ENCODE data around the gene PIANP.
A peak's percentile ranks its signal among the peaks of the same experiment; 100 is the strongest.
"Not testable (repeated sequence)": the region's sequence is repeated elsewhere in the genome, so short reads cannot be mapped to it uniquely, and the experiment has no call there.

The PIANP gene, protein sequence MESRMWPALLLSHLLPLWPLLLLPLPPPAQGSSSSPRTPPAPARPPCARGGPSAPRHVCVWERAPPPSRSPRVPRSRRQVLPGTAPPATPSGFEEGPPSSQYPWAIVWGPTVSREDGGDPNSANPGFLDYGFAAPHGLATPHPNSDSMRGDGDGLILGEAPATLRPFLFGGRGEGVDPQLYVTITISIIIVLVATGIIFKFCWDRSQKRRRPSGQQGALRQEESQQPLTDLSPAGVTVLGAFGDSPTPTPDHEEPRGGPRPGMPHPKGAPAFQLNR

DNA sequence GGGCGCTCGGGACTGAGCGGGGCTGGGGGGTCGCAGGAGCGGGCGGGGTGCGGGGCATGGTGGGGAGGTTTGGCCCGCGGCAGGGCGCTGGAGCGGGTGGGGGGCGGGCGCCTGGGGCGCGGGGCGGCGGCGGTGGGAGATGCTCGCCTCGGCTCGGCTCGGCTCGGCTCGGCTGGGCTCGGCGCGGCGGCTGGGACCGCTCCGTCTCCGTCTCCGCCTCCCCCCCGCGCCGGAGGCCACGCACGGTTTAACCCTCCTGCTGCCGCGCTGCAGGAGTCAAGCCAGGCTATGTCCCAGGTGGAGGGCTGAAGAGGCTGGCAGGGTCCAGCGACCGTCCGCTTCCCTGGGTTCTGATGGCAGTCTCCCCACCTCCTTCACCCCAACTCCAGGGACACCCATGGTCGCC is at the start of gene PIANP:
TSS of gene PIANP (minus strand) at position 170 of the 406 bp plus-strand sequence. CDS start 2,754 bp downstream, outside the sequence.
- Mint-ChIP-seq H3K4me3 (peak within 1 kb of the TSS; percentile 80 to 85), H3K27ac (peak within 1 kb of the TSS; percentile 62), H3K27me3 (peaks cover 45 to 56% of the 10 kb centered on the region in 2 donors), H3K9me3 (peaks cover 0 to 1% of the 10 kb centered on the region in 2 donors), H3K4me1 (peaks cover 45 to 51% of the 10 kb centered on the region in 2 donors), H3K36me3 (peaks cover 0 to 1% of the 10 kb centered on the region in 2 donors)
- ATAC-seq (replicated peaks) (peak in 1 of 2 donors; percentile 15), DNase-seq (no peak)

GRCh38 chr12:6748761-6749160 is 48.1 kb upstream of the PIANP start:
- no peak for ATAC-seq (replicated peaks)
- Mint-ChIP-seq H3K9me3 (peaks cover 0 to 5% of the 10 kb centered on the region in 2 donors), H3K36me3 (peaks cover 49 to 74% of the 10 kb centered on the region in 2 donors), H3K4me3 (no peak overlapping the region), H3K27me3 (no peaks in the 10 kb centered on the region), H3K27ac (no peak overlapping the region), H3K4me1 (peaks cover 40 to 54% of the 10 kb centered on the region in 2 donors)
- no peak for DNase-seq

- H3K27ac Mint-ChIP-seq, result peak overlapping the region; percentile 33
- peaks cover 38 to 62% of the 10 kb centered on the region in 2 donors for H3K4me1 Mint-ChIP-seq
- ATAC-seq (replicated peaks) (no peak), DNase-seq (no peak)
- no peaks in the 10 kb centered on the region for H3K27me3 Mint-ChIP-seq
- H3K36me3 Mint-ChIP-seq, result peaks cover 53 to 76% of the 10 kb centered on the region in 2 donors
- H3K9me3 Mint-ChIP-seq, result peaks cover 0 to 9% of the 10 kb centered on the region in 2 donors
- H3K4me3 Mint-ChIP-seq, result no peak overlapping the region
These were observed 46.6 kb upstream of the PIANP start for GRCh38 chr12:6747216-6747615.

DNA sequence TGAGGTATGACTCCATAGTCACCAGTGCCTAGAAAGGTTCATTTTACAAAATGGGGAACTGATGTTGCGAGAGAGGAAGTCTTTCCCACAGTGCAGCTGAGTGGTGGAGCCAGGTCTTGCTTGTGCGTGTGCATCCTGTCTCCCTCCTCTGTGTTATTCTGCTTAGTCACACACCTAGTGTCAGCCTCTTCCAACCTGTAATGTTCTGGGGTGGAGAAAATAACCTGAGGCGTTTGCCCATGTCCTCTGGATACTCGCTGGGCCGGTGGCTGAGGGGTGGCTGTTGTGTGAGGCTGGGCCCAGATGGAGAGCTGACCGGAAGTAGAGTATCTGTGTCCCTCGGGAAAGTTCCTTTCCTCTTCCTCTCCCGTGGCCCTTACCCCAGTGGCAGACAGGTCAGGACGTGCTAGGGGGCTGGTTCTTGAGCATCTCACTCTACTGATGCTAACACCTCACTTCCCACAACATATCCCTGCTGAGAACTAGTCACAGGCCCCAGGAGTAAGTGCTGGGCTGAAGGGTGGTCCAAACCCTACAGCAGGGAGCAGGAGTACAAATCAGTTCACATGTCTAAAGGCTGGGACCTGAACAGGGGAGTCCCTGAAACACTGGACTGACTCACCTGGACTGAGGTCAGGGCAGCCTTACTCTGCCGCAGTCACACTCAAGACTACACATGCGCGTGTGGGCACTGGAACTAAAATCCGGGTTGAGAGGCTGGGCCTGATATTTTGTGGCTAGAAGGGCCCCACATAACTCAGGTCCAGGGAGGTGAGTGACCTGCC is 45.3 kb upstream of the PIANP start:
- Mint-ChIP-seq H3K4me3 (peak overlapping the region; percentile 14 to 21), H3K27ac (peak overlapping the region; percentile 96), H3K36me3 (peaks cover 52 to 66% of the 10 kb centered on the region in 2 donors), H3K27me3 (no peaks in the 10 kb centered on the region), H3K9me3 (peaks cover 0 to 9% of the 10 kb centered on the region in 2 donors), H3K4me1 (peaks cover 34 to 55% of the 10 kb centered on the region in 2 donors)
- ATAC-seq (replicated peaks), result peak; percentile 96 to 98
- peak; percentile 53 for DNase-seq

DNA sequence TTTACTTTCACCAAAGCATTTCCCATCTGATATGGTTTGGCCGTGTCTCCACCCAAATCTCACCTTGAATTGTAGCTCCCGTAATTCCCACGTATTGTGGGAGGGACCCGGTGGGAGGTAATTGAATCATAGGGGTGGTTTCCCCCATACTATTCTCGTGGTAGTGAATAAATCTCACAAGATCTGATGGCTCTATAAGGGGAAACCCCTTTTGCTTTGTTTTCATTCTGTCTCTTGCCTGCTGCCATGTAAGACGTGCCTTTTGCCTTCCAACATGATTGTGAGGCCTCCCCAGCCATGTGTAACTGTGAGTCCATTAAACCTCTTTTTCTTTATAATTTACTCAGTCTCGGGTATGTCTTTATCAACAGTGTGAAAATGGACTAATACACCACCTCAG is 42.7 kb upstream of the PIANP start:
- Mint-ChIP-seq H3K27ac (peak overlapping the region; percentile 51), H3K4me1 (peaks cover 29 to 49% of the 10 kb centered on the region in 2 donors), H3K36me3 (peaks cover 42 to 46% of the 10 kb centered on the region in 2 donors)
- ATAC-seq (replicated peaks); H3K4me3 Mint-ChIP-seq; H3K9me3 Mint-ChIP-seq; DNase-seq; H3K27me3 Mint-ChIP-seq: not testable (repeated sequence)

- Mint-ChIP-seq H3K4me1 (peaks cover 29 to 44% of the 10 kb centered on the region in 2 donors), H3K36me3 (peaks cover 38 to 41% of the 10 kb centered on the region in 2 donors), H3K4me3 (no peak overlapping the region), H3K27ac (peak overlapping the region; percentile 59), H3K27me3 (no peaks in the 10 kb centered on the region), H3K9me3 (peaks cover 0 to 9% of the 10 kb centered on the region in 2 donors)
- DNase-seq, result no peak
- ATAC-seq (replicated peaks), result peak; percentile 31 to 44
These were observed 42.2 kb upstream of the PIANP start for GRCh38 chr12:6742834-6743233.

DNA sequence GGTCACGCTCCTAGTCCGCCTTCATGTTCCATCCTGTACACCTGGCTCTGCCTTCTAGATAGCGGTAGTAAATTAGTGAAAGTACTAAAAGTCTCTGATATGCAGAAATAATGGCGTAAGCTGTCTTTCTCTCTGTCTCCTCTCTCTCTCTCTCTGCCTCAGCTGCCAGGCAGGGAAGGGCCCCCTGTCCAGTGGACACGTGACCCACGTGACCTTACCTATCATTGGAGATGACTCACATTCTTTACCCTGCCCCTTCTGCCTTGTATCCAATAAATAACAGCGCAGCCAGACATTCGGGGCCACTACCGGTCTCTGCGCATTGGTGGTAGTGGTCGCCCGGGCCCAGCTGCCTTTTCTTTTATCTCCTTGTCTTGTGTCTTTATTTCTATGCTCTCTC is 41.5 kb upstream of the PIANP start:
- not testable (repeated sequence) for ATAC-seq (replicated peaks); H3K9me3 Mint-ChIP-seq; H3K27me3 Mint-ChIP-seq; DNase-seq; H3K4me3 Mint-ChIP-seq
- peaks cover 24 to 44% of the 10 kb centered on the region in 2 donors for H3K4me1 Mint-ChIP-seq
- H3K36me3 Mint-ChIP-seq, result peaks cover 31 to 34% of the 10 kb centered on the region in 2 donors
- H3K27ac Mint-ChIP-seq, result peak overlapping the region; percentile 59

DNA sequence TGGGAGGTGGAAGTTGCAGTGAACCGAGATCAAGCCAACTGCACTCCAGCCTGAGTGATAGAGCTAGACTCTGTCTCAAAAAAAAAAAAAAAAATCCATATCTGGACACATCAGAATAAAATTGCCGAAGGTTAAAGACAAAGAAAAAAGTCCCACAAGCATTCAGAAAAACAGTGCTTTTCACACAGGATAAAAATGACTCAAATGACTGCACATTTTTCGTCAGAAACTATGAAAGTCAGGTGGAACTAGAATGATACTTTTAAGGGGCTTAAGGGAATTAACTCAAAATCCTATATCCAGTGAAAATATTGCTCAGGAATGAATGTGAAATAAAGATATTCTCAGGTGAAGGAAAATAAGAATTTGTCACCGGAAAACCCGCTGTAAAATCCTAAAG is 36.1 kb upstream of the PIANP start:
- Mint-ChIP-seq H3K27ac (no peak overlapping the region), H3K4me1 (peaks cover 11 to 13% of the 10 kb centered on the region in 2 donors), H3K27me3 (no peaks in the 10 kb centered on the region)

DNA sequence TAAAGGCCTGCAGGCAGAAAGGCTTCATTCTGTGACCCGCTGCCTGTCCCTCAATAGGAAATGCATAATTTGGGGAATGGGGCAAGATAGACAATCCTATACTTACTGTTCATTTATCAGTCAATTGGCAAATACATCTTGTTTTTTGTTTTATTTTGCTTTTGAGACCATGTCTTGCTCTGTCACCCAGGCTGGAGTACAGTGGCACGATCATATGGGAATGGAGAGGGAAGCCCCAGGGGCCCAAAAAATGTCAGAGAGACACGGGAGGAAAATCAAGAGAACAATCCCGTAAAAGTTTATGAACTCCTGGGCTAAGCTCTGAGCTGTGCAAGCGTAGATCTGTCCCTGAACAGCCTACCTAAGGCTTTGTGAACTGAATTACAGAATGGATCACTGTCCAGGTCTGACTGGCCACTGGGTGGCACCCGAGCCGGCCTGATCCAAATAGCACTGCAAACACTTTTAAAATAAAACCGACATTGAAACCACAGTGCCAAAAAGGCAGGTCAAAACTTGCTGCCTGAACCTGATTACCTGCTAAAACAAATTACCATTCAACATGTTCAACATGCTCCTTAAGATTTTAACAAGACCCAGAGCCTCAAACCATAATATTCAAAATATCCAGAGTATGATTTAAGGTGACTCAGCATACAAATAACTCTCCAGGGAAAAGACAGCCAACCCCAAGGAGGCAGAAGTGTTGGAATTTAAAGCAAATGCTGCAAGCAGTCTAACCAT is 35.0 kb upstream of the PIANP start:
- Mint-ChIP-seq H3K27me3 (no peaks in the 10 kb centered on the region), H3K9me3 (no peaks in the 10 kb centered on the region), H3K4me3 (no peak overlapping the region), H3K36me3 (peaks cover 21 to 32% of the 10 kb centered on the region in 2 donors), H3K27ac (no peak overlapping the region), H3K4me1 (peaks cover 12 to 19% of the 10 kb centered on the region in 2 donors)
- ATAC-seq (replicated peaks) (peak; percentile 76 to 84), DNase-seq (no peak)

More for the DNA sequence above, 36.1 kb upstream of the PIANP start:
- peaks cover 13 to 24% of the 10 kb centered on the region in 2 donors for H3K36me3 Mint-ChIP-seq
- DNase-seq (no peak), ATAC-seq (replicated peaks) (no peak)
- no peak overlapping the region for H3K4me3 Mint-ChIP-seq
- H3K9me3 Mint-ChIP-seq, result no peaks in the 10 kb centered on the region

DNA sequence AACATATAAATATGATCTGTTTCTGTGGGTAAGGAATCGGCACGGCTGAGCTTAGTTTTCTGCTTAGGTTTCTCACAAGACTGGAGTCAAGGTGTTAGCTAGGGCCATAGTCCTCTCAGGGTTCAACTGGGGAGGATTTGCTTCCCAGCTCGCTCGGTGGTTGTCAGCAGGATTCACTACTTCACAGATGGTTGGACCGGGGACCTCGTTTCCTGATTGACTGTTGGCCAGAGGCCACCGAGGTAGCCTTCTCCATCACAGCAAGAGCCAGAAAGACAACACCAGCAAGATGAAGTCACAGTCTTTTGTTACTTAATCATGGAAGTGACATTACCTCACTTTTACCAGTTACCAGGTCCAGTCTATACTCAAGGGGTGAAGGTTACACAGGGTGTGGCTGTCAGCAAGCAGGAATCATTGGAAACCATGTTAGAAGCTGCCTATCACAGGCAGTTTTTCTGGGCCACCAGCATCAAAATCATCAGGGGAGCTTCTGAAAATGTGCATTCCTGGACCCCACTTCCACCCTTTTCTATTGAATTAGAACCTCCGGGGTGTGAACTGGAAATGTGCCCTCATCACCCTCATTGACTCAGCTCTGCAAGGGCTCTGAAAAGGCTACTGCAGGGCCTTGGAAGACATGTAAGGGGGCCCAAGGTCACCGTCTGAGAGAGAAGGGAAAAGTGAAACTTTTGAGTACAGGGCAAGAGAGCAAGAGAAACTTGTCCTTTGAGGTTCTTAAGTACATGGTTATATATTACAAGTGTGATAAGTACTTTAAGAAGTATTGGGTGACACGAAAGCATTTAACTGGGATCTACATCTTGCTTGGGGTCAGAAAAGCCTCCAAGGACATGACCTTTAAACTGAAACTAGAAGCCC is 34.1 kb upstream of the PIANP start:
- no peaks in the 10 kb centered on the region for H3K27me3 Mint-ChIP-seq
- H3K4me1 Mint-ChIP-seq, result peaks cover 16 to 26% of the 10 kb centered on the region in 2 donors
- H3K9me3 Mint-ChIP-seq, result no peaks in the 10 kb centered on the region
- H3K4me3 Mint-ChIP-seq, result no peak overlapping the region
- no peak overlapping the region for H3K27ac Mint-ChIP-seq
- ATAC-seq (replicated peaks), result no peak
- no peak for DNase-seq
- peaks cover 28 to 40% of the 10 kb centered on the region in 2 donors for H3K36me3 Mint-ChIP-seq

- peaks cover 16 to 33% of the 10 kb centered on the region in 2 donors for H3K4me1 Mint-ChIP-seq
- no peaks in the 10 kb centered on the region for H3K27me3 Mint-ChIP-seq
- ATAC-seq (replicated peaks) (peak in 1 of 2 donors; percentile 20), DNase-seq (no peak)
- no peak overlapping the region for H3K27ac Mint-ChIP-seq
- H3K36me3 Mint-ChIP-seq, result peaks cover 42 to 46% of the 10 kb centered on the region in 2 donors
- no peaks in the 10 kb centered on the region for H3K9me3 Mint-ChIP-seq
- H3K4me3 Mint-ChIP-seq, result no peak overlapping the region
These were observed 29.6 kb upstream of the PIANP start for GRCh38 chr12:6730169-6730568.

DNA sequence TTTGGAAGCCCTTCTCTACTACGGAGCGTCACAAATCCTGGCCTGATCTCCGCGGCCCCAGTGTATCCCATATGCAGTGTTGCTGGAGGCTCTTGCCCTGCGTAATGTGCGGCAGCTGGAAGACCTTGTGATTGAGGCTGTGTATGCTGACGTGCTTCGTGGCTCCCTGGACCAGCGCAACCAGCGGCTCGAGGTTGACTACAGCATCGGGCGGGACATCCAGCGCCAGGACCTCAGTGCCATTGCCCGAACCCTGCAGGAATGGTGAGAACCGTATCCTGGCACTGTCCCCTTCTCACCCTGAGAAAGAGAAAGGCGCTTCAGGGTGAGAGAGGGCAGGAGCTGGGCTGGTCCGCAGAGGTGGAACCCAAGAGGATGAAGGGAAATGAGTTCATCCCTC is 28.6 kb upstream of the PIANP start:
- no peak overlapping the region for H3K4me3 Mint-ChIP-seq
- peaks cover 18 to 36% of the 10 kb centered on the region in 2 donors for H3K4me1 Mint-ChIP-seq
- no peaks in the 10 kb centered on the region for H3K27me3 Mint-ChIP-seq
- H3K27ac Mint-ChIP-seq, result no peak overlapping the region
- H3K9me3 Mint-ChIP-seq, result no peaks in the 10 kb centered on the region
- ATAC-seq (replicated peaks), result no peak
- H3K36me3 Mint-ChIP-seq, result peaks cover 36 to 38% of the 10 kb centered on the region in 2 donors
- no peak for DNase-seq

GRCh38 chr12:6725350-6725749 is 24.7 kb upstream of the PIANP start:
- peak overlapping the region; percentile 32 for H3K27ac Mint-ChIP-seq
- peaks cover 22 to 24% of the 10 kb centered on the region in 2 donors for H3K36me3 Mint-ChIP-seq
- no peaks in the 10 kb centered on the region for H3K27me3 Mint-ChIP-seq
- no peak for ATAC-seq (replicated peaks)
- H3K4me1 Mint-ChIP-seq, result peaks cover 19 to 31% of the 10 kb centered on the region in 2 donors
- H3K9me3 Mint-ChIP-seq, result no peaks in the 10 kb centered on the region
- peak overlapping the region; percentile 56 to 90 for H3K4me3 Mint-ChIP-seq
- no peak for DNase-seq

Data from stimulated activated naive B cell treated with anti-CD40 and anti-IgM and Interleukin-4, amounts not matched to agents 10 μg/mL and 1 μg/mL and 100 μg/mL, for 72 hours (primary cell).